Measurements from ENCODE around the gene DNAI2.

The DNAI2 gene

GRCh38 chr17:74349120-74349519, 75.1 kb downstream of the DNAI2 start:
- no peak for TF ChIP-seq CTCF (IDR thresholded peaks at IDR 0.05; ENCODE audit: low read depth, low read length)

GRCh38 chr17:74350486-74350885, 76.5 kb downstream of the DNAI2 start:
- no peak overlapping the region for H3K4me3 ChIP-seq (ENCODE audit: low read depth, low read length)
- TF ChIP-seq CTCF (IDR thresholded peaks at IDR 0.05; ENCODE audit: low read depth, low read length), result no peak

More at GRCh38 chr17:74349120-74349519, 75.1 kb downstream of the DNAI2 start:
- no peak overlapping the region for H3K4me3 ChIP-seq (ENCODE audit: low read depth, low read length)

GRCh38 chr17:74351552-74352210, 77.6 kb downstream of the DNAI2 start:
- no peak for TF ChIP-seq CTCF (IDR thresholded peaks at IDR 0.05; ENCODE audit: low read depth, low read length)
- no peak overlapping the region for H3K4me3 ChIP-seq (ENCODE audit: low read depth, low read length)

- H3K4me3 ChIP-seq (ENCODE audit: low read depth, low read length), result no peak overlapping the region
- no peak for TF ChIP-seq CTCF (IDR thresholded peaks at IDR 0.05; ENCODE audit: low read depth, low read length)
Measured at GRCh38 chr17:74353446-74354060, 79.5 kb downstream of the DNAI2 start.

- H3K4me3 ChIP-seq (ENCODE audit: low read depth, low read length), result no peak overlapping the region
- no peak for TF ChIP-seq CTCF (IDR thresholded peaks at IDR 0.05; ENCODE audit: low read depth, low read length)
Measured at GRCh38 chr17:74354123-74354522, 80.1 kb downstream of the DNAI2 start.

GRCh38 chr17:74354561-74354960, 80.5 kb downstream of the DNAI2 start:
- no peak overlapping the region for H3K4me3 ChIP-seq (ENCODE audit: low read depth, low read length)
- TF ChIP-seq CTCF (IDR thresholded peaks at IDR 0.05; ENCODE audit: low read depth, low read length), result no peak

GRCh38 chr17:74355065-74355464, 81.0 kb downstream of the DNAI2 start:
- no peak for TF ChIP-seq CTCF (IDR thresholded peaks at IDR 0.05; ENCODE audit: low read depth, low read length)

More at GRCh38 chr17:74355065-74355464, 81.0 kb downstream of the DNAI2 start:
- no peak overlapping the region for H3K4me3 ChIP-seq (ENCODE audit: low read depth, low read length)
